ENCODE results near the gene SDK1.
"Not testable (repeated sequence)": the region's sequence is repeated elsewhere in the genome, so short reads cannot be mapped to it uniquely, and the experiment has no call there.

Gene SDK1

DNA sequence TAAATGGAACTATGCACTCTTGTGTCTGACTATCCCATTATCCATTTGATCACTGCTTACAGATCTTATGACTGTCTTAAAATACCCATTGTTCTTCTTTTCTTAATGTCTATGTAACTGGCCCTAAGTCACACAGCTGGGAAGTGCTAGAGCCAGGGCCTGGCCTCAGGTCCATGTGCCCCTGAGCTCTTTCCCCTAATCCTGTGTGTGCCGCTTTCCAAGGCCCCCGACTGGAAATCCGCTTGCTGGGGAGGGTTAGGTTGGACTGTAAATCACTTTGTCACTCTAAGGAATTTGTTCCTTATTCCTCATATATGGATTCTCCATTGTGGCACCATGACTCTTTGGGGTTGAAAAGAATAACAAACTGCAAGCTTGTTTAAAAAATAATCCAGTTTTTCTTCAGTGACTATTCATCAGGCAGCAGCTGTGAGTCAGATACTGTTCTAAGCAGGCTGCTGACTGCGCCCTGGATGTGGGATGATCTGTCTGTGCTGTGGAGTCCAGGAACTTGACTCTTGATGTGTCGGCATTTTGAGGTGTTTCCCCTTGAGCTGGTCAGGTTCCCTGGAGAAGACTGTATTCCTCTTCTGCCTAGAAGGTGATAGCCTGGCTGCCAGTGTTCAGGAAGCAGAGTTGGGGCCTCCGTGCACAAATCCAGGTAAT is 236.3 kb downstream of the SDK1 start:
- DNase-seq (ENCODE audit: low spot score): no peak

GRCh38 chr7:3538041-3538440 is 237.0 kb downstream of the SDK1 start:
- DNase-seq (ENCODE audit: low spot score): no peak

DNA sequence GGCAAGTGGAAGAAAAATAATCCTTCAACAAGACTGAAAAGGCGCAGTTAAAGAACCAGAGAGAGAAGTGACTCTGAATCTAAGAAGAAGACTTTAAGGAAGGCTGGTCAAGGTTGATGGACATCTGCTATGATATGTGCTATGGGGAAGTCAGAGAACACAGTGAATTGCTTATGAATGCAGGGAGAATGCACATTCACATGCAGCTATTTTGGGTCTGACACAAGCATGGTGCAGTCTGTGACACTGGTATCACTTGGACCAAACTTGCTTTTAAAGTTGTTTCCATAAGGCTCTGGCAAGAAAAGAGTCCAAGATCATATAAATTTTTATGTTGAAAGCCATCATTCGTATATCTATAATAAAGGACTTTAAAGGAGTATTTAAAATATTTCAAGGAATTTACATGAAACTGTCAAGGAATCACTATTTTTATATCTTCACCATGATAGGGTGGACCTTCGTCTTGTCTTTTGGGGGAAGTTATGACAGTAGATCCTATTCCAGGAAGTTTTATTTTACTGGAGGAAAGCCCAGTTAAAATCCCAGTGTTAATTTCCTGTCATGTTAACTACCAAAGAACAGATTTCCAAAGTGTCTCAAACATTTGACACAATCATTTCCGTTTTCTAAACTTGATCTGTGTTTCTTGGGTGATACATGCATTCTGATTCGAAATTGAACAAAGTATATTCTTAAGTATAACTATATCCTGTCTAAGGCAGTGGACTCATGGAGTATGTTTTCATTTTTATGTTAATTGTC is 239.6 kb downstream of the SDK1 start:
- DNase-seq (ENCODE audit: low spot score): no peak

GRCh38 chr7:3544202-3544601 is 243.2 kb downstream of the SDK1 start:
- DNase-seq (ENCODE audit: low spot score): no peak

DNA sequence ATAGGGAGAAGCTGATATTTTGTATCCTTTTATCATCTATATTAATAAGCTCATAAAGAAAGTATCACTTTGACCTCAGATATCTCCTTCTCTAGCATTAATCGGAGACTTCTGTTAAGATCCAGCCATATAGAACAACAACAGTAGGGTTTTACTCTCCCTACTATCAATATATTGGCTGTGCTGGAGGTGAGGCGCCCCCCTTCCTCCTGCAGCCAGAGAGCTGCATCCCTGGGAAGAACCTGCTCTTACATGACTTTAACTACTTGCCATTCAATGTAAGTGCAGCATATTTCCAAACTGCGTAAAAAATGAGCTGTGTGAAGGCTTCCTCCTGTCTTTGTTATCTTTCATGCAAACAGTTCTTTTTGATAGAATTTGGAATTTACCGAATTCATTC is 247.8 kb downstream of the SDK1 start:
- DNase-seq (ENCODE audit: low spot score): no peak

GRCh38 chr7:3549601-3550000 is 248.5 kb downstream of the SDK1 start:
- DNase-seq (ENCODE audit: low spot score): no peak

GRCh38 chr7:3551536-3551935 is 250.5 kb downstream of the SDK1 start:
- no peak for DNase-seq (ENCODE audit: low spot score)

DNA sequence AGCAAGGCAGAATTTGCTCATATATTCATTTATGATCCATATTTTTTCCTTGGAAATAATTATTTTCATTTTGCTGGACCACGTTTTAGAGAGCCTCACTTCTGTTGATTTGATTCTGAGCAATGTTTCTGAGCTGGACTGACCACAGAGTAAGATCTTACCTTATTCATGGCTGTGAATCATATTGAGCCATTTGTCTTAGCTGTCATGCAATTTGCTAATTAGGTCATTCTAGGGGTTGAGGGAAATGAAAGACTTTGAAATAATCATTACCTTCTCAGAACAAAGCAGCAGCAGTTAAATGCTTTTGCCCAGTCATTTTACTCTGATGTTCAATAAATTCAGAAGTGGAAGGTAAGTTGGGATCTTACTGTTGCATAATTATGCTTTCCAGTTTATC is 251.4 kb downstream of the SDK1 start:
- no peak for DNase-seq (ENCODE audit: low spot score)

GRCh38 chr7:3558400-3558799 is 257.3 kb downstream of the SDK1 start:
- no peak for DNase-seq (ENCODE audit: low spot score)

DNA sequence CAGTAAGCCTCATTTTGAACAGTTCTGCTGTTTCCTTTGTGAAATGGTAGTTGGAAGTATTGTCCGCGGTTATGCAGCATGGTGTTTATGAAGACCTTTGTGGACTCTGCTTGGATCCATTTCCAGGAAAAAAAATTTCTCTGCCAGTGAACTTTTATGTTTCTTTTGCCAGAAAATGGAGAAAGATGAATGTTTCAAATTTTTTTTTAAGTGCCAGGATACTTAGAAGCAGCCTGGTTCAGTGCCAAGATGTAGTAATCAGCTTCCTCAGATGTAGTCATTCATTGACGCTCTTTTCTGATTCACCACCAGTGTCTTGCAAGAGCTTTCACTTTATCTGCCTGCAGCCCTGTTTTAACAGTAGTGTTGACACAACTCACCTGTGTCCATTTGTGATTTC is 258.2 kb downstream of the SDK1 start:
- no peak for DNase-seq (ENCODE audit: low spot score)

- no peak for DNase-seq (ENCODE audit: low spot score)
Observed at GRCh38 chr7:3560495-3560894, 259.4 kb downstream of the SDK1 start.

DNA sequence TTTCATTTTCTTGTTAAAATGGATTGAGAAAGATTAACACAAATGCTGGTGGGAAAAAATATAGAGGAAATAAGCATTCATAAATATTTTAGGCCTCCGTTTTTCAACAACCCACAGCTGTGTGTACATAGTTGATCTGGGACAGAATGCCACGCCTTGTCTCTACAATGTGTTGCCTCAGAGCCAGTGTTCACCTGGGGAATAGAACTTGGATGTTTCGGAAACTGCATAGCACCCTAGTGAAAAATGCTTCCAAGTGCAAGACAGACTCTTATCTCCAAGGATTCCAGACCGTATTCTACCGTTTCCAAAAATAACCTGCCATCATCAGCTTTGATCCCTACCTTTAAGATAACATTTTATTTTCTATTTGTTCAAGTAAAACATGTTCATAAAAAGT is 260.9 kb downstream of the SDK1 start:
- DNase-seq (ENCODE audit: low spot score): no peak

GRCh38 chr7:3564231-3564630 is 263.2 kb downstream of the SDK1 start:
- DNase-seq (ENCODE audit: low spot score): no peak

- no peak for DNase-seq (ENCODE audit: low spot score)
Observed at GRCh38 chr7:3568516-3568915, 267.5 kb downstream of the SDK1 start.

- no peak for DNase-seq (ENCODE audit: low spot score)
Observed at GRCh38 chr7:3569643-3570042, 268.6 kb downstream of the SDK1 start.

DNA sequence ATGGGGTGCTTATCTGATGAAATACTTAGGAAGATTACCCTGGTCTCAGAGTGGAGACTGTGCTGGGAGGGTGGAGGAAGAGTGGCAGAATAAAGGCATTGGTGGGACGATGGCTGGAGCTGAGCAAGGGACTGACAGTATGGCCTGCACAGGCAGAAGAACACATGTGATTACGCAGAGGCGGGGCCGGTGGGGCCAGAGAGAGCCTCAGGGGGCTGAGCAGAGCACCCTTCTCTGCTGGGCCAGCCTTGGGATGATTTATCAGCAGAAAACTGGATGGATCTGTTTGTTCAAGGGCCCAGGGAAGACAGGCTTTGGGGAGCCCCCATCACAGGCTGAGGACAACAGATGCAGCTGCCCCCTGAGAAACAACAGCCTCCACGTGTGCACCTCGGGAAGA is 272.1 kb downstream of the SDK1 start:
- no peak for DNase-seq (ENCODE audit: low spot score)

GRCh38 chr7:3574386-3574785 is 273.3 kb downstream of the SDK1 start:
- no peak for DNase-seq (ENCODE audit: low spot score)

- DNase-seq (ENCODE audit: low spot score): no peak
Observed at GRCh38 chr7:3575753-3576531, 274.9 kb downstream of the SDK1 start.

DNA sequence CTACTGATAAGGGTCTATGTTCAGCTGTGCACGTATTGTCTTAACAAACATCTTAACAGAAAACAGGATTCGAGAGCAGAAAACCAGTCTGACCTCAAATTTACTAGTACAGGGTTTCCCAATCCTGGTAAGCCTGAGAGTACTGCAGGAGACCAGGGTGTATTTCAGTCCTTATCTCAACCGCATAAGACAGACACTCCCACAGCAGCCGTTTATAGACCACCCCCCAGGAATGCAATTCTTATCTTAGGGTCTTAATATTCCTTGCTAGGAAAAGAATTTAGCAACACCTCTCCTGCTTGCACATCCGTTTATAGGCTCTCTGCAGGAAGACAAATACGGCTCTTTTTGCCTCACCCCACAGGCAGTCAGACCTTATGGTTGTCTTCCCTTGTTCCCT is 277.3 kb downstream of the SDK1 start:
- no peak for DNase-seq (ENCODE audit: low spot score)

DNA sequence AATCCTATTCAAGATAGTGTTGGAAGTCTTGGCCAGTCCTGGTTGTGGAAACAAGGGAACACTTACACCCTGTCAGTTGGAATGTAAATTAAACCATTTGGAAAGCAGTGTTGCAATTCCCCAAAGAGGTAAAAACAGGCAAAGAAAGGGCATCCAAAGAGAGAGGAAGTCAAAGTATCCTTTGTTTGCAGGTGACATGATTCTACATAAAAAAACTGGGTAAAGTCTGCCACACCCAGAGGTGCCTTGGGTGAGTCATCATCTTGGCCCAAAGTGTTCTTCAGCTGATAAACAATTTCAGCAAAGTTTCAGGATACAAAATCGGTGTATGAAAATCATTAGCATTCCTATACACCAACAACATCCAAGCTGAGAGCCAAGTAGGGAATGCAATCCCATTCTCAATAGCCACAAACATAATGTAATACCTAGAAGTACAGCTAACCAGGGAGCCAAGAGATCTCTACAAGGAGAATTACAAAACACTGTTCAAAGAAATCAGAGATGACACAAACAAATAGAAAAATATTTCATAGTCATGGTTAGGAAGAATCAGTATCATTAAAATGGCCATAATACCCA is 278.7 kb downstream of the SDK1 start:
- no peak for DNase-seq (ENCODE audit: low spot score)

GRCh38 chr7:3582145-3582544 is 281.1 kb downstream of the SDK1 start:
- DNase-seq (ENCODE audit: low spot score): not testable (repeated sequence)

DNA sequence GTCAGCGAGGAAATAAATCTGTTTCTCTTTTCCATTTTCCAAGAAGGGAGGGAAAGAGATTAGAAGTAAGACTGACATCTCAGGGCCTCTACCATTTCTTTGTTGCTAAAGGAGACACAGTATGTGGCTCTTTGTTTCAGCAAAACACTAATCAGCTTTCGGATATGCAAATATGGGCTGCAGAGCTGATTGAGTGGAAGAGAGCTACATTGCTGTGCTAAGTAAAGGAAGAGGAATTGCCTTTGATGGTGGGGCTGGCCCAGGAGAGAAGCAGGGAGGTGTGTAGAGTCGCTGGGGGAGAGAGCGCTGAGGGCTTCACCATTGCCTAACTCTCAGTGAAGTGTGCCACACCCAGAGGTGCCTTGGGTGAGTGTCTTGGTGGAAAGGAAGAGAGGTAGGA is 284.8 kb downstream of the SDK1 start:
- no peak for DNase-seq (ENCODE audit: low spot score)

DNA sequence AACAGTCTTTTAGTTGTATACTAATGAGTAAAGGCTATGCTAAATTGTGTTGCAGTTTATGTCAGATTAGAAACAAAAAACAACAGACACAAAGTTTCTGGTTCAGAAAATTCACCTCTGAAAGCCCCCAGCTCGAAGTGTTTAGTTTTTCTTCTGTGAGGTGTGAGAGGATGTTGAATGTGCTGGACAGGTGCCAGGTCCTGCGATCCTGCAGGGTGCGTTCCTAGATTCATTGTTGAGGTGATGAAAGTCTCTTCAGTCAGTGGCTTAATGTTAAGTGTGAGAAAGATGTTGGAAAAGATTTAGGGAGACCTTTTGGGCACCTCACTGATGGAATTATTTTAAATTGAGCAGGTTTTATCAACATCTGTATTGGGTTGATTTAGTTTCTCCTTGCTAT is 287.3 kb downstream of the SDK1 start:
- no peak for DNase-seq (ENCODE audit: low spot score)

Data from globus pallidus (tissue), 1 donor.